Pons (tissue), 1 donor: ENCODE results near the gene A2ML1.
"Not testable (repeated sequence)": the region's sequence is repeated elsewhere in the genome, so short reads cannot be mapped to it uniquely, and the experiment has no call there.

Experiments used
- DNase-seq: peaks from one replicate; pipeline ENCODE4 v3.0.0-alpha.2; 2016; ENCODE audit warnings: low spot score

A2ML1 gene

GRCh38 chr12:8855891-8856290 is 33.5 kb downstream of the A2ML1 start:
- DNase-seq, result no peak

GRCh38 chr12:8859448-8859847 is 37.0 kb downstream of the A2ML1 start:
- not testable (repeated sequence) for DNase-seq

GRCh38 chr12:8860165-8860961 is 37.9 kb downstream of the A2ML1 start:
- DNase-seq, result peak; percentile 61

GRCh38 chr12:8866429-8866828 is 44.0 kb downstream of the A2ML1 start:
- DNase-seq, result no peak

GRCh38 chr12:8867009-8867408 is 44.6 kb downstream of the A2ML1 start:
- DNase-seq, result no peak

- no peak for DNase-seq
These were observed 45.4 kb downstream of the A2ML1 start for GRCh38 chr12:8867786-8868185.

GRCh38 chr12:8870586-8870985 is 48.2 kb downstream of the A2ML1 start:
- DNase-seq, result no peak

- no peak for DNase-seq
These were observed 48.6 kb downstream of the A2ML1 start for GRCh38 chr12:8871068-8871467.

- DNase-seq, result no peak
These were observed 54.5 kb downstream of the A2ML1 start for GRCh38 chr12:8876887-8877286.

- peak; percentile 7 for DNase-seq
These were observed 64.3 kb downstream of the A2ML1 start for GRCh38 chr12:8886502-8887284.

GRCh38 chr12:8887285-8887715 is 64.9 kb downstream of the A2ML1 start:
- DNase-seq, result no peak

GRCh38 chr12:8890313-8891085 is 68.1 kb downstream of the A2ML1 start:
- peak; percentile 53 for DNase-seq

GRCh38 chr12:8891976-8892375 is 69.6 kb downstream of the A2ML1 start:
- no peak for DNase-seq

GRCh38 chr12:8894378-8894777 is 72.0 kb downstream of the A2ML1 start:
- DNase-seq, result no peak

- DNase-seq, result no peak
These were observed 72.6 kb downstream of the A2ML1 start for GRCh38 chr12:8894986-8895385.

- no peak for DNase-seq
These were observed 74.7 kb downstream of the A2ML1 start for GRCh38 chr12:8897081-8897480.

GRCh38 chr12:8899830-8900229 is 77.4 kb downstream of the A2ML1 start:
- DNase-seq, result no peak

GRCh38 chr12:8902703-8903102 is 80.3 kb downstream of the A2ML1 start:
- peak; percentile 54 for DNase-seq

- no peak for DNase-seq
These were observed 81.2 kb downstream of the A2ML1 start for GRCh38 chr12:8903646-8904045.

GRCh38 chr12:8904665-8905064 is 82.2 kb downstream of the A2ML1 start:
- no peak for DNase-seq

- DNase-seq, result no peak
These were observed 83.1 kb downstream of the A2ML1 start for GRCh38 chr12:8905546-8905945.
